CD4-positive, alpha-beta T cell treated with Interleukin-15 for 4 hours (primary cell): Measurements from ENCODE around the gene NAPB.

Source experiments
- DNase-seq: peaks from one replicate; pipeline ENCODE4 v3.0.0-alpha.2; 2020; ENCODE audit warnings: low spot score

NAPB gene

DNA sequence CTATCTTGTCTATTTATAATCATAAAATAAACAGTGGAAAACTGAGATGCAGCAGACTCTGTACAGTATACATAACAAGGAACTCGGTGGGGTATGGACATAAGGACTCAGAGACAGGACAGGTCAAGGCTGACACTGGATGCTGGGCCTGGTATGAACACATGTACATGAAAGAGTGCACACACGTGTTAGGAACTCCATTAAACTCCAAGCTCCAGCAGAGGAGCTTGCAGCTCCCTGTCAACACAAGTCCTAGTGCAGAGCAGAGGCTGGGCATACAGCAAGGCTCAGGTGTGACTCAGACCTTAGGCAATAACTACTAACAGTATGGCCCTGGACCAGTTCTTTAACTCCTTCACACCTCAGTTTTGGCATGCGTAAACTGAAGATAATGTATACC, 17.1 kb downstream of the NAPB start:
- DNase-seq: no peak

DNA sequence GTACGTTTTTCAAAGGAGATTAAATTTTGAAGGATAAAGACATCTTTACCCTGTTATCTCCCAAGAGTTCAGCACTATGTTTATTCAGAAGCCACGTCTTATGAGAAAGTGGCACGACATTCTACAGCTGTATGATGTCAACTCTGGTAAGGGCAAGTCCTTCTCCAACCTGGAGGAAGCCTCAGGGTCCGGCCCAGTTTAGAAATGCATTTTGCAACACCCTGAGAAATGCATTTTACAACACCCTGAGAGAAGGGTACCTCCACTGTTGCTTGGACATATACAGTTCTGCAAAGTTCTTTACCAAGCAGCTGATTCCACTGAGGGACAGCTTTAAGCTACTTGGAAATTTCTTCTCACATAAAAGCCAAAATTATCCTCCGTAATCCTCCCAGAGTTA, 17.5 kb downstream of the NAPB start:
- DNase-seq: no peak

- no peak for DNase-seq
Observed at GRCh38 chr20:23401051-23401450, 20.2 kb downstream of the NAPB start.

- DNase-seq: peak; percentile 15
Observed at GRCh38 chr20:23399568-23400241, 21.6 kb downstream of the NAPB start.

- peak; percentile 9 for DNase-seq
Observed at GRCh38 chr20:23397961-23398360, 23.3 kb downstream of the NAPB start.

DNA sequence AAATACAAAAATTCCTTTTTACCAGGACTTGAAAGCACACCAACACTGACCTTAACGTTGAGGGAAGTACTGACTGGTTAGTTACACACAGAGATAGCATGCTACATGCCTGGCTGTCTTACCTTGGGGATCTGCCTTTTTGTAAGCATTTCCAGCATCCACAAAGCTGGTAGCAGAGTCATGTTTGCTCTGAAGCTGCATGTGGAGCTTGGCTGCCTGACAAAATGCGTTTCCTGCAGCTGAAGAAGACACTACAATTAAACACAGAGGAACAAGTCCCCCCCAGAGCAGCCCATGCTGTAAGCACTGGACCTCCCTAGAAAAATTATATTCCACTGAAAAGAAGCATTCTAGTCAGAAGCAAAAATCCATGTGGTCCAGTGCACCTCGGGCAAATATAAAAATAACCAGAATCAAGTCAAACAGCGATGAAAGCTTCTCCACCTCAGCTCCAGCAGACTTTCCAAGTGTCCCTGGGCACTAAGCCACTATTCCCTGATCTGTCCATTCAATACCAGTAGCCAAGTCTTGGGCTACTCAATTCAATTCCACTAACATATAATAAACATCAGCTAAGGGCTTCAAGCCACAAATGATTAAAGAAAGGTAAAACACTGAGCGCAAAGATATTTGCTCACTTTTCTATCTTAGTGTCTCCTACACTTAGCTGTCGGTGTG, 24.2 kb downstream of the NAPB start:
- no peak for DNase-seq

DNA sequence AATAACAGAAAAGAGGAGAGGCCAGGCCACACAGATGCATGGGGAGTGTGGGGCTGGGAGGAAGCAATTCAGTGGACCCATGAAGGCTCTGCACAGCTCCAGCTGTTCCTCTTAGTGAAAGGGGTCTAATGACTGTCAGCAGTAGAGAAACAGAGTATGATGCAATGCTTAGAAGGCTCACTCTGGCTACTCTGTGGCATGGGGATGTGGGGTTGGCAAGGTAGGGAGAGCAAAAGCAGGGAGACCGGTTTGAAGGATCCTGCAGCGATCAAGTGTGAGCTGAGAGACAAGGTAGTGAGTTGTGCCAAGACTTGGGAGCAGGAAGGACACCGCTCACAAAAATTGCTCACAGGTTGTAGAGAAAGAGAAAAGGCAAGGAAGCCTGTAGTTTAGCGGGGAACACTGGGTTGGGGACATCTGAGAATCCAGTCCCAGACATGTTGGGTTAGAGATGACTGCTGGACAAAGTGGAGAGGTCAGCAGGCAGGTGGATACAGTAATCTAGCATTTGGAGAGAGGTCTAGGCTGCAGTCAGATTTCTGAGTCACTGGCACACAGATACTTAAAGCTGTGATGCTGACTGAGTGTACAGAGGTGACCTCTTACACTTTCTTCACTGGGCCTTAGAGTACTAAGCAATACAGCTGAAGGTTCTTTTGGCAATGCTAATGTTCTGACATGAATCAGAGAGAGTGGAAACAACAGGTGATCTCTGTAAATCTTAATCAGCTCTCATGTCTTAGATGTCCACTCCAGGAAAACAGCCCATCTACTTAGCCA, 27.1 kb downstream of the NAPB start:
- DNase-seq: no peak

DNA sequence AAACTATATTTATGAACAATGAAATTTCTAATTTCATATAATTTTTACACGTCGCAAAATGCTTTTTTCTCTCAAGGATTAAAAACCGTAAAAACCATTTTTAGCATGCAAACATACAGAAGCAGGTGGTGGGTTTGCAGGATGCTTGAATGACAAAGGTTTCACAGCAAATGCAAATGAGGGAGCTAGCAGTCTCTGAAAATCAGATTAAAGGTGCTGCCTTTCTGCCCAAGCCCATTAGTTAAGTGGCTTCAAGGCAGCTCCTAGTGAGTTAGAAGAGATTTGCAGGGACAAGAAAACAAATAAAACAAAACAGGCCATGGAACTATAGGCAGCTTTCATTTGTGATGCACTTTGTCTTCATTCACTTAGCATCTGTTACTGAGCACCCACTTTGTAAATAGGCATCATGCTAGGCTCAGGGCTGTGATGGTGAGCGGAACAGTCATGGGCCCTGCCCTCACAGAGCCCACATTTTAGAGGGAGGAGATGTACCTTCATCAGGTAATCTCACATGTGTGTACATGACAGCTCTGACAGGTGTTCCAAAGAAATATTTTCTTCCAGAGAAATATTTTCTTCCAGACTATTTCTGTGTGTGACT, 29.5 kb downstream of the NAPB start:
- no peak for DNase-seq

GRCh38 chr20:23390091-23390774, 31.1 kb downstream of the NAPB start:
- no peak for DNase-seq

DNA sequence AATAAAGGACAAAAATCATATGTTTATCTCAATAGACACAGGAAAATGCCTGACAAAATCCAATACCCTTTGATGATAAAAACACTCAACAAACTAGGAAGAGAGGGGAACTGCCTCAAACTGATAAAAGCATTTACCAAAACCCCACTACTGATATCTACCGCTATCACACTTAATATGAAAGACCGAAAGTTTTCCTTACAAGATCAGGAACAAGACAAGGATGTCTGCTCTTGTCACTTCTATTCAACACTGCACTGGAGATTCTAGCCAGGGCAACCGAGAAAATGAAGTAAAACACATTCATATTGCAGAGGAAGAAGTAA, 34.2 kb downstream of the NAPB start:
- DNase-seq: no peak

DNA sequence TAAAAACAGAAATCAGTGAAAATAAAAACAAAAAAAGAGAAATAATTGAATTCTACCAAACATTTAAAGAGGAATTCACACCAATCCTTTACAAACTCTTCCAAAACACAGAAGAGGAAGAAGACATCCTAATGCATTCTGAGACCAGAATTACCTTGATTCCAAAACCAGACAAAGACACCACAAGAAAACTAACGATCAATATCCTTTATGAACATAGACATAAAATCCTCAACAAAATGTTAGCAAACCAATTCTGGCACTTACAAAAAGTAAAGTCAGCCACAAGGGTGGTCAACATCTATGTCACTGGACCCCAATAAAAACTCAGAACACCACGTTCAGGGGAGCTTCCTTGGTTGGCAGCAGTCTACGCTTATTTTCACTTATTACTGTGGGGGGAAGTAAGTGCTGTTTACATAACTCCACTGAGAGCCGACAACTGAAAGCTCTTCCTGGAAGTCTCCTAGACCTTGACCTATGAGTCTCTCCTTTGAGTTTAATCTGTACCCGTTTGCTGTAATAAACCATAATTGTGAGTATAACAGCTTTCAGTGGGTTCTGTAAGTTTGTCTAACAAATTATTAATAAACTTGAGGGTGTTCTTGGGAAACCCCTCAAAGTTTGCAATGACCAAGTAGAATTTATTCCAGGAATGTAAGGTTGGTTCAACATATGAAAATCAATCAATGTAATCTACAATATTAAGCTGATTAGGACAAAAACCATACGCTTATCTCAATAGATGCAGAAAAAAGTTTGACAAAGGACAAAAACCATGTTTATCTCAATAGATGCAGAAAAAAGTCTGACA, 34.8 kb downstream of the NAPB start:
- DNase-seq: no peak

DNA sequence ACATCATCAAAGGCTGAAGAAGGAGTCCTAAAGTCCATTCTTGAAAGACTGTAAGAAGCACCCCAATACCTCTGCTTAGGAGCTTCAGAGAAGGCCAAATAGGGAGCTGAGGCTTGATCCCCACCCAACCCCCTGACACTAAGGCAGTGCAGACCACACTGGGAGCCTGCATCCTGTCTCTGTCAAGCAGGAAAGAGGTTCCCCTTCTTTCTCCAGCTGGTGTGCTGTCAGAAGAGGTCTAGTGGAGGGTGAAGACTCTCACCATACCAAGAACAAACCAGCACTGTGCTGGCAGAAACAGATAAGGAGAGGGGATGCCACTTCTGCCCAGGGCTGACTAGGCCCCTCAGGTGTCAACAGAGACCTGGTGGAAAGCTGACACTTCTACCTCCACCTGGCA, 39.4 kb downstream of the NAPB start:
- DNase-seq: no peak

DNA sequence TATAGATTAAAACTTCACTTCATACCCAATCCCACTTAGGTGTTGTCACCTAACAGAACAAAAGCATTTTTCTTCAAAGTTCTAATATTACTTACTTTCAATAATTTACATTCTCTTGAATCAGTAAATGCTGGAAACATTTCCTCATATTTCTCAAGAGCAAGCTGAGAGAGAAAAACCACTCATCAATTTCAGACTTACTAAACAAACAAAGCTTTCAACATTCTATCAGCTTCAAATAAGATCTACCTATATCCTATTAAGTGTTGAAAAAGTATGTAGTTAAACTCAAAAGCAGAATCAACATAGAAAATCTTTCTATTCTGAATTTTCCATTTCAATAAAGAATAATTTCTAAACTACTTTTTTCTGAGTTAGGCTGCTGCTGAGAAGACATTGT, 41.5 kb downstream of the NAPB start:
- no peak for DNase-seq

DNA sequence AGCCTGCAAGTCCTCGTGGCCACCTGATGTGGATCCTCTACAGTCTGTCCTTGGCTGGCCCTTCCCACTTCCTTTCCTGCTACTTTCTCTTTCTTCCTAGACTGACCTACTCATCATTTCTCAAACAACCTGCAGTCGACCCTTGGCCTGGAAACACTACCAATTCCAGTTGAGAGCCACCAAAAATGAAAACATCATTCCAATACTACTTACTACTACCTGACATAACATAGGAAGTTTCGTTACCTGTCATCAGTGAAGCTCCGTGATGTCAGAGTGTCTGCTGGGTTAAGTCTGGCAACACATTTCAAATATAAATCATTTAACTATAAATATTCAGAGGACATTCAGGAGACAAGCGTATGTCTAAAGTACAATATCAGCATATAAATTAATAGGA, 45.5 kb downstream of the NAPB start:
- DNase-seq: no peak

GRCh38 chr20:23374441-23374840, 46.8 kb downstream of the NAPB start:
- no peak for DNase-seq

DNA sequence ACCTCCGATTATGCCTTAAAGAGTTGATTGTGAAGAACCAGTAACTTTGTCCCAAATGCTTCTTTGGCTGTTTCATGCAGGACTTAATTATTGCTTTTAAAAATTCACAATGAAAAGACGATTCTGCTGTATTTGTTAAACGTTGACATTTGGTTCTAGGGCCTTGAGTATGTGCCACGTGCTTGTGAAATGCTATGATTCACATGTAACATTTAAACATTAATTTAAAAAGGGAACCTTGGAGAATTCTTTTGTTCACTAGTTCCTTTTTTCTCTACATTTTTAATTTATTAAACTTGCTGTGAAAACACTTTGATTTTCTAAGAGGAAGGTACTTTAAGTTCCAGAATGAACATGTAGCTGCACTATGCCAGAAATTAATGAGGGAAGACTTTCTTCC, 49.8 kb downstream of the NAPB start:
- no peak for DNase-seq

GRCh38 chr20:23370873-23371272, 50.4 kb downstream of the NAPB start:
- DNase-seq: no peak

- no peak for DNase-seq
Observed at GRCh38 chr20:23370274-23370673, 51.0 kb downstream of the NAPB start.

- no peak for DNase-seq
Observed at GRCh38 chr20:23369072-23369823, 52.0 kb downstream of the NAPB start.

DNA sequence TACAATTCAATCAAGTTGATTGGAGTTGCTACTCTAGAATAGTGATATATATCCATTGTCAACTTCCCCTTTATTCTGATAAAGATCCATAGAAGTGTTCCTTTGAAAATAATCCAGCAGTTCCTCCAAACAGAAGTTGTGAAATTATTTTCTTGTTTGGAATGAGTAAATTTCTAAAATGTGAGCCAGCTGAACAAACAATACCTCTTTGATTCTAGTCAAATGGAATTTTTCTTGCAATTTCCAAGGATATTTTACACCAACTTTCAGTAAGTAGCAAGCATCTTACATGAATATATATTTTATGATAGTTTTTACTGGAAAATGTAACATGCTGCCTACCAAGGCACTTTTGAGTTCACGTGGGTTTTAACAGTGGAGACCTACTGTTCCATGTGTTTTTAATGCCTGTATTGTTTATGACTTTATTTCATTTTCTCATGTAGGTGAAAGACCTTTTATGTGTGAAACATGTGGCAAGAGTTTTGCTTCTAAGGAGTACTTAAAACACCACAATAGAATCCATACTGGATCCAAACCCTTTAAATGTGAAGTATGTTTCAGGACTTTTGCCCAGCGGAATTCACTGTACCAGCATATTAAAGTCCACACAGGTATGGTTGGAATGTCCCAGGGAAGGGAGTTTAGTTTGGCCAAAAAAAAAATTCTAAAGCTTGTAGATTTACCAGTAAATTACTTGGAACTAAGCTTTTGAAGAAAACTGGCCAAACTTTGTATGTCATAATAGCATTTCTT, 52.8 kb downstream of the NAPB start:
- DNase-seq: no peak
